ENCODE results near the gene NIF3L1. TPM values are rescaled to one million over a fixed set of nuclear protein-coding genes. Genes with fewer than 3 reads are reported as not detected.

Gene NIF3L1
- total and polyA plus RNA-seq, 2 of the 13 experiments (the other 11 are each of a cell fraction or from before 2014, with no cell fraction given): 67.9 to 75.2 TPM

DNA sequence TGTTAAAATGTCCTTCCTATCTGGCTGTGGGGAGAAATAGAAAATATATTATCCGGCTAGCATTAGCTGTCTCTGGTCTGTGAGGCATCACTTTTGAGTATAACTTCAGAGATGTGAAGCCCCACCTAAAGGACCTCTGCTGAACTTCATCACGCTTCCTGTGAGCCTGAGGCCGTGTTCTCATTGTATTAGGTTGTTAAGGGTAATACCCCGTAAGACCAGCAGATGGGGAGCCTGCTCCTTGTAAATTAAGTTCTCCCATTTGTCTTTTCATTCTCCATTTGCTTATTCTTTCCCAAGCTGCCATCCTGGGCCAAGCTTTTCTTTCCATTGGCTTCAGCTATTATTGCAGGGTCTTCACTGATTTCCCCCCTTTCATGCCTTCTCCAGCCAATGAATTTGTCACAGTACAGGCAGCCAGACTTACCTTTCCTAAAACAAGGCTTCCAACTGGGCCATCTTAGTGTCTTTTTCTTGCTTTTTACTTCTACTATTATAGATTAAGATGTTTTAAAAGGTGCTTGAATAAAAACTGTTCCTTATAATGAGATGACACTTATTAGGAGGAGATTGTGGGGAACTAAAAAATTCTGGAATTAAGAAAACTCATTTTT lies 12.4 kb downstream of the NIF3L1 start (continued):
- TF ChIP-seq, protein P1, sequence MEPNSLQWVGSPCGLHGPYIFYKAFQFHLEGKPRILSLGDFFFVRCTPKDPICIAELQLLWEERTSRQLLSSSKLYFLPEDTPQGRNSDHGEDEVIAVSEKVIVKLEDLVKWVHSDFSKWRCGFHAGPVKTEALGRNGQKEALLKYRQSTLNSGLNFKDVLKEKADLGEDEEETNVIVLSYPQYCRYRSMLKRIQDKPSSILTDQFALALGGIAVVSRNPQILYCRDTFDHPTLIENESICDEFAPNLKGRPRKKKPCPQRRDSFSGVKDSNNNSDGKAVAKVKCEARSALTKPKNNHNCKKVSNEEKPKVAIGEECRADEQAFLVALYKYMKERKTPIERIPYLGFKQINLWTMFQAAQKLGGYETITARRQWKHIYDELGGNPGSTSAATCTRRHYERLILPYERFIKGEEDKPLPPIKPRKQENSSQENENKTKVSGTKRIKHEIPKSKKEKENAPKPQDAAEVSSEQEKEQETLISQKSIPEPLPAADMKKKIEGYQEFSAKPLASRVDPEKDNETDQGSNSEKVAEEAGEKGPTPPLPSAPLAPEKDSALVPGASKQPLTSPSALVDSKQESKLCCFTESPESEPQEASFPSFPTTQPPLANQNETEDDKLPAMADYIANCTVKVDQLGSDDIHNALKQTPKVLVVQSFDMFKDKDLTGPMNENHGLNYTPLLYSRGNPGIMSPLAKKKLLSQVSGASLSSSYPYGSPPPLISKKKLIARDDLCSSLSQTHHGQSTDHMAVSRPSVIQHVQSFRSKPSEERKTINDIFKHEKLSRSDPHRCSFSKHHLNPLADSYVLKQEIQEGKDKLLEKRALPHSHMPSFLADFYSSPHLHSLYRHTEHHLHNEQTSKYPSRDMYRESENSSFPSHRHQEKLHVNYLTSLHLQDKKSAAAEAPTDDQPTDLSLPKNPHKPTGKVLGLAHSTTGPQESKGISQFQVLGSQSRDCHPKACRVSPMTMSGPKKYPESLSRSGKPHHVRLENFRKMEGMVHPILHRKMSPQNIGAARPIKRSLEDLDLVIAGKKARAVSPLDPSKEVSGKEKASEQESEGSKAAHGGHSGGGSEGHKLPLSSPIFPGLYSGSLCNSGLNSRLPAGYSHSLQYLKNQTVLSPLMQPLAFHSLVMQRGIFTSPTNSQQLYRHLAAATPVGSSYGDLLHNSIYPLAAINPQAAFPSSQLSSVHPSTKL (CRISPR knock-in tag; IDR thresholded peaks at IDR 0.05): 0 out of 2 replicates have a peak, but pooled peaks have one; percentile 20
- TF ChIP-seq ZNF333 (CRISPR knock-in tag; IDR thresholded peaks at IDR 0.05; ENCODE audit: borderline replicate concordance): no peak
- TF ChIP-seq PAWR (CRISPR knock-in tag; IDR thresholded peaks at IDR 0.05; ENCODE audit: borderline replicate concordance): no peak
- peak; percentile 89 for TF ChIP-seq SMC3 (IDR thresholded peaks at IDR 0.05; ENCODE audit: low read length)
- no peak for TF ChIP-seq ZNF563 (CRISPR knock-in tag; IDR thresholded peaks at IDR 0.05)
- TF ChIP-seq NR2F6 (IDR thresholded peaks at IDR 0.05): no peak
- no peak for TF ChIP-seq NR2F6 (CRISPR knock-in tag; IDR thresholded peaks at IDR 0.05)
- TF ChIP-seq, protein P2, sequence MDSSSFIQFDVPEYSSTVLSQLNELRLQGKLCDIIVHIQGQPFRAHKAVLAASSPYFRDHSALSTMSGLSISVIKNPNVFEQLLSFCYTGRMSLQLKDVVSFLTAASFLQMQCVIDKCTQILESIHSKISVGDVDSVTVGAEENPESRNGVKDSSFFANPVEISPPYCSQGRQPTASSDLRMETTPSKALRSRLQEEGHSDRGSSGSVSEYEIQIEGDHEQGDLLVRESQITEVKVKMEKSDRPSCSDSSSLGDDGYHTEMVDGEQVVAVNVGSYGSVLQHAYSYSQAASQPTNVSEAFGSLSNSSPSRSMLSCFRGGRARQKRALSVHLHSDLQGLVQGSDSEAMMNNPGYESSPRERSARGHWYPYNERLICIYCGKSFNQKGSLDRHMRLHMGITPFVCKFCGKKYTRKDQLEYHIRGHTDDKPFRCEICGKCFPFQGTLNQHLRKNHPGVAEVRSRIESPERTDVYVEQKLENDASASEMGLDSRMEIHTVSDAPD (CRISPR knock-in tag; IDR thresholded peaks at IDR 0.05): no peak
- TF ChIP-seq, protein P3, sequence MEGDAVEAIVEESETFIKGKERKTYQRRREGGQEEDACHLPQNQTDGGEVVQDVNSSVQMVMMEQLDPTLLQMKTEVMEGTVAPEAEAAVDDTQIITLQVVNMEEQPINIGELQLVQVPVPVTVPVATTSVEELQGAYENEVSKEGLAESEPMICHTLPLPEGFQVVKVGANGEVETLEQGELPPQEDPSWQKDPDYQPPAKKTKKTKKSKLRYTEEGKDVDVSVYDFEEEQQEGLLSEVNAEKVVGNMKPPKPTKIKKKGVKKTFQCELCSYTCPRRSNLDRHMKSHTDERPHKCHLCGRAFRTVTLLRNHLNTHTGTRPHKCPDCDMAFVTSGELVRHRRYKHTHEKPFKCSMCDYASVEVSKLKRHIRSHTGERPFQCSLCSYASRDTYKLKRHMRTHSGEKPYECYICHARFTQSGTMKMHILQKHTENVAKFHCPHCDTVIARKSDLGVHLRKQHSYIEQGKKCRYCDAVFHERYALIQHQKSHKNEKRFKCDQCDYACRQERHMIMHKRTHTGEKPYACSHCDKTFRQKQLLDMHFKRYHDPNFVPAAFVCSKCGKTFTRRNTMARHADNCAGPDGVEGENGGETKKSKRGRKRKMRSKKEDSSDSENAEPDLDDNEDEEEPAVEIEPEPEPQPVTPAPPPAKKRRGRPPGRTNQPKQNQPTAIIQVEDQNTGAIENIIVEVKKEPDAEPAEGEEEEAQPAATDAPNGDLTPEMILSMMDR (CRISPR knock-in tag; IDR thresholded peaks at IDR 0.05): peak; percentile 92
- no peak for TF ChIP-seq GZF1 (CRISPR knock-in tag; IDR thresholded peaks at IDR 0.05)
- no peak for TF ChIP-seq ZNF121 (CRISPR knock-in tag; IDR thresholded peaks at IDR 0.05)
- TF ChIP-seq SOX5 (CRISPR knock-in tag; IDR thresholded peaks at IDR 0.05; ENCODE audit: borderline replicate concordance): 0 out of 2 replicates have a peak, but pooled peaks have one; percentile 39
- peak; percentile 60 for TF ChIP-seq XRCC5 (optimal IDR thresholded peaks at IDR 0.05; ENCODE audit: low read length)
- TF ChIP-seq SIX4 (CRISPR knock-in tag; IDR thresholded peaks at IDR 0.05): no peak
- no peak for TF ChIP-seq KDM5A (IDR thresholded peaks at IDR 0.05; ENCODE audit: borderline replicate concordance, low read length)
- TF ChIP-seq ZMYM3 (CRISPR knock-in tag; IDR thresholded peaks at IDR 0.05): no peak
- no peak for TF ChIP-seq ZNF703 (CRISPR knock-in tag; IDR thresholded peaks at IDR 0.05; ENCODE audit: borderline replicate concordance)
- no peak for TF ChIP-seq KLF12 (CRISPR knock-in tag; IDR thresholded peaks at IDR 0.05; ENCODE audit: borderline replicate concordance)
- TF ChIP-seq, protein P4, sequence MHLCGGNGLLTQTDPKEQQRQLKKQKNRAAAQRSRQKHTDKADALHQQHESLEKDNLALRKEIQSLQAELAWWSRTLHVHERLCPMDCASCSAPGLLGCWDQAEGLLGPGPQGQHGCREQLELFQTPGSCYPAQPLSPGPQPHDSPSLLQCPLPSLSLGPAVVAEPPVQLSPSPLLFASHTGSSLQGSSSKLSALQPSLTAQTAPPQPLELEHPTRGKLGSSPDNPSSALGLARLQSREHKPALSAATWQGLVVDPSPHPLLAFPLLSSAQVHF (CRISPR knock-in tag; IDR thresholded peaks at IDR 0.05): no peak
- no peak for TF ChIP-seq ZNF143 (CRISPR knock-in tag; IDR thresholded peaks at IDR 0.05)
- no peak for TF ChIP-seq PHF20 (CRISPR knock-in tag; IDR thresholded peaks at IDR 0.05)
- no peak for TF ChIP-seq HOXA9 (CRISPR knock-in tag; IDR thresholded peaks at IDR 0.05; ENCODE audit: borderline replicate concordance)
- TF ChIP-seq HDAC6 (IDR thresholded peaks at IDR 0.05; ENCODE audit: low read depth, low read length): no peak
- TF ChIP-seq YEATS2 (CRISPR knock-in tag; IDR thresholded peaks at IDR 0.05; ENCODE audit: borderline replicate concordance): peak; percentile 37; the same call in 1 of the 2 replicates
